ENCODE measurements around the gene VASH2.

The VASH2 gene

DNA sequence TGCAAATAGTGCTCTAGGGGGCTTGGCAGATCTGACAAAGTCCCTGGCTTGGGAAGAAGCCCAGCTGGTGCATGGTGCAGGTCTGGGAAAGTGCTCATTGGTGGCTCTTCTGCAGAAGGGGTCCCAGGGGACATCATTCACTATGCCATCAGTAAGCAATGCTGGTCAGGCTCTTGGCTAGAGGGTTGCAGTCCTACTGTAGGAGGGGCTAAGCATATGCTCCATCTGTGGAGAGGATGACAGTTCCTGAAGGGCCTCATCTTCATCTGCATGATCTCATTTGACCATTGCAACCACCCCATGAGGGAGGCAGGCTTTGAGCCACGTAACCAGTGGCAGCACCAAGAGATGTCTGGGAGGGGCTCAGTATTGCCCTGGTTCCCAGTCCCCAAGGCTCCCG is 31.5 kb upstream of the VASH2 start:
- H3K4me3 ChIP-seq (ENCODE audit: low read length), result no peak overlapping the region
- TF ChIP-seq ZNF274 (IDR thresholded peaks at IDR 0.05; ENCODE audit: low read depth, low read length), result no peak

DNA sequence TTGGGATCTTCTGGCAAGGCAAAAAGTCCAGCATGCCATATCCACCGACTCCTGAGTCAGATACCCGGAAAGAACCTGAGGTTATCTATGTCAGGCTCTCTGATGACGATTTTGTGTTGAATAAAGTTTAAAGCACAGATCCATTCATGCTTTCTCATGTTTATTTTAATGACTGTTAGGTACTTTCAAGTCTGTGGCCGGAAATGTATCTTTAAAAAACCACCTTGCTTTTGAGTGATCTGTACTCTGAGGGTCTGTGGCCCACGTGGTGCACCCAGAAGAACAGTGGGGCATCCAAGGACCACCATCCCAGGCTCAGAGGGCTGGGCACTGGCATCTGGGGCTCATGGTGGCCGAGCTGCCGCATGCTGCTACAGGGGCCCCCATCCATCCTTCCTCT is 30.1 kb upstream of the VASH2 start:
- TF ChIP-seq ZNF274 (IDR thresholded peaks at IDR 0.05; ENCODE audit: low read depth, low read length), result no peak
- H3K4me3 ChIP-seq (ENCODE audit: low read length), result no peak overlapping the region

DNA sequence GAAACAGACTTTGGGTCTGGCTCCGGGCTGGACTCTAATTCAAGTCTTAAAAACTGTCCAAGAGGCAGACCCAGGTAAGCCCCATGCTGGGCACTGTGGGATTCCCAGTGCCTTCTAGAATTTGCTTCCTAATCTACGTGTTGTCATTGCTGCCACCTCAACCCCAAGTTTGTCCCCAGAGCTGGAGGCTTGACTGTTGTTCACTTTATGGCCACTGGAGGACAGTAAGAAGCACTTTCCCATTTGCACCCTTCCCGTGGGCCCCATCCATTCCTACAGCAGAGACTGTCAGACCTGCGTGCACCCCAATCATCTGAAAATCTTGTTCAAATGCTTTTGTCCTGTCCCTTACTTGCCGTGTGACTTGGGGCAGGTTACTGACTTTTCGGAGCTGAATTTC is 29.4 kb upstream of the VASH2 start:
- H3K4me3 ChIP-seq (ENCODE audit: low read length), result no peak overlapping the region
- TF ChIP-seq ZNF274 (IDR thresholded peaks at IDR 0.05; ENCODE audit: low read depth, low read length), result no peak

DNA sequence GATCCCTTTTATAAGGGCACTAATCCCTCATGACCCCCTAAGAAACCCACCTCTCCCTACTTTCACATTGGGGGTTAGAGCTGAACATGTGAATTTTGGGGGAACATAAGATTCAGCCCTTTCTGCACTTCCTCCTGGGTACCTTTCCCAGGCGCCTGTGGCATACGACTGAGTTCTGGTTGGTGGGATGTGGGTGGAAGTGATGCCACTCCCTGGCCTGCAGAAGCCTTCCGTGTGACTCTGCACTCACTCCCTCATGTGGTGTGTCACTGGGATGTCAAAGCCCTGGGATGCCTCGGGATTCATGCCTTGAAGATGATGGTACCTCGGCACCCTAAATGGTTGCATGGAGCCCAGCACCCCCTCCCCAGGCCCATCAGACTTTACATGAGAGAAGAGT is 28.3 kb upstream of the VASH2 start:
- TF ChIP-seq ZNF274 (IDR thresholded peaks at IDR 0.05; ENCODE audit: low read depth, low read length), result no peak
- H3K4me3 ChIP-seq (ENCODE audit: low read length), result no peak overlapping the region

DNA sequence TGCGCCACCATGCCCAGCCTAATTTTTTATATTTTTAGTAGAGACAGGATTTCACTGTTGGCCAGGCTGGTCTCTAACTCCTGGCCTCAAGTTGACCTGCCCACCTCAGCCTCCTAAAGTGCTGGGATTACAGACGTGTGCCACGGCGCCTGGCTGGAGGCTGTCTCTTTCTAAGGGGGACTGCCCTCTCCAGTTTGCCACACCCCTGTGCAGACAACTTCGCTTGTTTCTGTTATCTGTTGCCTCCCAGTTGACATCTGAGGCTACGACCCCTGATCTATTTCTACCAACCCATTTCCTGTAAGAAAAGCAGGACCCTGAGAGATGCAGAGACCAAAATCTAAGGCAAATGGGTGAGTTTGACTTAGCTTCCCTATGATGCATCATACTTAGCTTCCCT is 24.0 kb upstream of the VASH2 start:
- no peak for TF ChIP-seq ZNF274 (IDR thresholded peaks at IDR 0.05; ENCODE audit: low read depth, low read length)
- no peak overlapping the region for H3K4me3 ChIP-seq (ENCODE audit: low read length)

DNA sequence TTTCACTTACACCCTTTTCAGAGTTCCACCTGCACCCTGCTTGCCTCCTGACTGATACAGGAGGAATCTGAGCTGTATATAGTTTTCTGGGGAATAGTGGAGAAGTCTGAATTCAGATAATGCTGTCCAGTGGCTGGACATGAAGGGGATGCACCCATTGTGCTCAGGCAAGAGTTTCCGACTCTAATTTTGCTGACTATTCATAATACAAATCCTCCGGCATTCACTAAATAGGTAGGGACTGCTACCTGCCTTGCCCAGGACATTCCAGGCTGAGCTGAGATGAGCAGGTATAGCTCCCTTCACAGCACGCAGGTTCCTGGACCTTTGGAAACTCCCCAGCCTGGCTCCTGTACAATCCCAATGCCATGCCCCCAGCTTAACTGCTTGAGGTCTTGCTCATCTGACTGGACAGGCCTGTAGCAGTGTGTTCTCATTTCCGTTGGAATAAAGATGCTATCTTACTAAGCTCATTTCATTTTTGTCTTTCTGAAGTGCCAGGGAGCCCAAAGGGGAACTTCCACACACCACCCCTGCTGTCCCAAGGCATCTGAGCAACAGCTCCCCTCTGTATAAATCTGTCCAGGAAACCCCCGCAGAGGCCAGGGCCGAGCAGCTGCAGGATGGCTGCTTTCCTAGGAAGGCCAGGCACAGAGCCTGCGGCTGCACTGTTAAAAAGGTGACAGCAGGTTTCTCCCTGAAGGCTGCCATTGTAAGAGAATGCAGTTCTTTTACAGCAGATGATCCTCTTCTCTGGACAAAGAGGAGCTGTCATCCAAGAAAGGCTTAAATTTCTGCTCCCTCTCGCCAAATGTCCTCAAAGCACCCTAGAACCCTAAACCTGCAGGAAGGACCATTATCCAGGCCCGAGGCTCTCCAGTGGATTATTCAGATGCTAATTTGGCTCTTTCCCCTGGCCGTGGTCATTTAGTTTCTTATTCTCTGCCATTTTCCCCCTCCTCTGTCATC is 21.7 kb upstream of the VASH2 start:
- no peak for TF ChIP-seq ZNF274 (IDR thresholded peaks at IDR 0.05; ENCODE audit: low read depth, low read length)
- H3K4me3 ChIP-seq (ENCODE audit: low read length), result no peak overlapping the region

DNA sequence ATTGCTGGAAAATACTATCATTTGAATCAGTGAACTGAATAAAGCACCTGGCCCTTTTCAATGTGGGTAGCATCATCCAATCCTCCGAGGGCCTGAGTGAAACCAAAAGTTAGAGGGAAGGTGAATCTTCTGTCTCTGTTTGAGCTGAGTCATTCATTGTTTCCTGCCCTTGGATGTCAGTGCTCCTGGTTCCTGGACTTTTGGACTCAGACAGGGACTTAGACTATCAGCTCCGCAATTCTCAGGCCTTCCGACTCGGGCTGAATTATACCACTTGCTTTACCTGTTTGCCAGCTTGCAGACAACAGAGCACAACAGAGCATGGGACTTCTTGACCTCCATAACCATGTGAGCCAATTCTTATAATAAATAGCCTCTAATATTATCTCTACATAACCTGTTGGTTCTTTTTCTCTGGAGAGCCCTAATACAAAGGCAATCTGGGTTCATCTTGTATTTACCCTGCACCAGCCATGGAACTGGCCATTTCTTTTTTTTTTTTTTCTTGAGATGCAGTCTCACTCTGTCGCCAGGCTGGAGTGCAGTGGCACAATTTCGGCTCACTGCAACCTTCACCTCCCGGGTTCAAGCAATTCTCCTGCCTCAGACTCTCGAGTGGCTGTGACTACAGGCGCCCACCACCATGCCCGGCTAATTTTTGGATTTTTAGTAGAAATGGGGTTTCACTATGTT is 19.2 kb upstream of the VASH2 start:
- no peak overlapping the region for H3K4me3 ChIP-seq (ENCODE audit: low read length)
- TF ChIP-seq ZNF274 (IDR thresholded peaks at IDR 0.05; ENCODE audit: low read depth, low read length), result no peak

DNA sequence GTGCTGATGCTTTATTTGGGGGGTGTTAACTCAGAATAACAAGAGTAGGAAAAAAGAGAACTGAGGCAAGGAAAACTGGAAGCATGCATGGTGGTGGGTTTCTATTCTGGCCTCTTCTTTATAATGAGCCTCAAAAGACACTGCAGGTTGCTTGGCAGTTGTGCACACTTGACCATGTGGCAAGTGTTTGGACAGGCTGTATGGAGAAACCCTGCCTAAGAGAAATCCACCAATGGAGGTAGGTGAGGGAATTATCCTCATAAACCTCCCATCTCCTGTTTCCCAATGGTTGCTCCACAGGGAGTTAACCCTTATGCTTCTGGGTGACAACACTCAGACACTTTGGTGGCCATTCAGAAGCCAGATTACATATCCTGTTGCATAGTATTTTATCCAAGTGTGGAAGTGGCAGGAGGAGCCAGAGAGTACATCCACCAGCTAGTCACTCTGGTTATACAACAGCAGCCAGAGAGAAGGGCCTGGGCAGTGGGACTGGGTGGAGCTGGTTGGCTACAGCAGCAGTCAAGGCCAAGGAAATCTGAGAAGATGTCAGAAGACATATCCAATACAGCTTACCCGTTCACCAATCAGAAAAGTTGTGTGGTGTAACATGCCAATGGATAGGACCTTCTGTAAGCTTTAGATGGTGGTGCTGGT is 16.4 kb upstream of the VASH2 start:
- no peak overlapping the region for H3K4me3 ChIP-seq (ENCODE audit: low read length)
- no peak for TF ChIP-seq ZNF274 (IDR thresholded peaks at IDR 0.05; ENCODE audit: low read depth, low read length)

DNA sequence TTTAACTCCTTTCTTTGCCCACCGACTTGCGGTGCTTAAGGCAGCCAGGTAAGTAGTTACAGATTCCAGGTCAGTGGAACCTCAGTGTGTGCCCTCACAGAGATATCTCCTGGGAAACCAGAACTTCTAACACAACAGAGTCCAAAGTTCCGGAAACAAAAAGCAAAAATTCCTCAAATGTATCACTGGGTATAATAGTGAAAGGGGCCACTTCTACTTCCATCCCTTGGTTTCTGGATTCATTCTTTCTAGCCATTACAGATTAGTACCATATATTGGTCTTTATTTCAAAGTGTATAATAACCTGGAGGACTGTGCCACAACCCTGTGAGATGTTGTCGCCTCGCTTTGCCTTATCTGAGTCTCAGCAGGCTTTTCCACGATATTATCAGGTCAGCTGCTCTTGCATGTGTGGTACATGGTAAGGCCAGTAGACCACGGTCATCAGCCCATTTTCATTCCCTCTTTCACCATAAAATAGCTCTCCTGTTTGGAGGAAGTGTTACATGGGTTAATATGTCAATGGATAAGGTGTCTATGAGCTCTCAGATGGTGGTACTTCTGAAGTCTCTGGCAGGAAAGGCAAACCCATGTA is 14.9 kb upstream of the VASH2 start:
- no peak for TF ChIP-seq ZNF274 (IDR thresholded peaks at IDR 0.05; ENCODE audit: low read depth, low read length)
- H3K4me3 ChIP-seq (ENCODE audit: low read length), result no peak overlapping the region

DNA sequence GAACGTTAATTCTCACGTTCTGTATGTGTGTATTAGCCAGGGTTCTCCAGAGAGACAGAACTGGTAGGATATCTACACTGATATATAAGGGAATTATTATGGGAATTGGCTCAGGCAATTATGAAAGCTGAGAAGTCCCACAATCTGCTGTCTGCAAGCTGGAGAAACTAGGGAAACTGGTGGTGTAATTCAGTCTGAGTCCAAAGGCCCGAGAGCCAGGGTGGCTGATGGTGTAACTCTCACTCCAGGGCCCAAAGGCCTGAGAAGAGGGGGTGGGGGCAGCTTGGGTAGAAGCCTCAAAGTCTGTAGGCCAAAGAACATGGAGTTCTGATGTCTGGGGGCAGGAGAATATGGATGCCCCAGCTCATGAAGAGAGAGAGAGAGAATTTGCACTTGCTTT is 13.3 kb upstream of the VASH2 start:
- no peak for TF ChIP-seq ZNF274 (IDR thresholded peaks at IDR 0.05; ENCODE audit: low read depth, low read length)
- H3K4me3 ChIP-seq (ENCODE audit: low read length), result no peak overlapping the region

DNA sequence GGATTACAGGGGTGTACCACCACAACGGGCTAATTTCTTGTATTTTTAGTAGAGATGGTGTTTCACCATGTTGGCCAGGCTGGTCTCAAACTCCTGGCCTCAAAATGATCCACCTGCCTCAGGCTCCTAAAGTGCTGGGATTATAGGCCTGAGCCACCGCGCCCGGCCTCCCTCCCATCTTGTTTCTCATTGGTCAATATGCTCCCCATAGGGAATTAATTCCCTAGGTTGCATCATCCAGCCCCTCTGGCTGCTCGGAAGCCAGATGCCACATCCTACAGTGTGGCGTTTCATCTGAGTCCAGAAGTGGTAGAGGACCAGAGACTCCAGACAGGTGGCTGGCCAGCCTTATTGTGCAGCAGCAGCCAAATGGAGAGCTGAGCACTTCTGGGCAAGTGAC is 11.5 kb upstream of the VASH2 start:
- no peak for TF ChIP-seq ZNF274 (IDR thresholded peaks at IDR 0.05; ENCODE audit: low read depth, low read length)
- H3K4me3 ChIP-seq (ENCODE audit: low read length), result no peak overlapping the region

DNA sequence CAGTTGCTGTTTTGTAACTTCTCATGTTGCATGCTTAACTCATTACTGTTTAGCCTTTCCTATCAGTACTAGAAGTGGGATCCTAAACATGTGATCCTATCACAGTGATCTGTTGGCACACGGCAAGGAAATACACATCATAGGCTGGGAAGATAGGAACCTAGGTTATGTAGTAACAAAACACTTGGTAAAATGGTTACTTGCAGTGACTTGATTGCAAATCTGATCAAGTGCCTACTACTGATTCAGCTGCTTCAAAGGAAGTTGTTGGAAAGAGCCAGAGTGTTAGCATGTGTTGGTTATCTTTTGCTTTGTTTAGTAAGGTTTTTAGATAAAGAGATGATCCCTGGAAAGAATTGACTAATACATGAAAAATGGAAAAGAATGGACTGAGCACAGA is 8.9 kb upstream of the VASH2 start:
- TF ChIP-seq ZNF274 (IDR thresholded peaks at IDR 0.05; ENCODE audit: low read depth, low read length), result no peak
- H3K4me3 ChIP-seq (ENCODE audit: low read length), result no peak overlapping the region

DNA sequence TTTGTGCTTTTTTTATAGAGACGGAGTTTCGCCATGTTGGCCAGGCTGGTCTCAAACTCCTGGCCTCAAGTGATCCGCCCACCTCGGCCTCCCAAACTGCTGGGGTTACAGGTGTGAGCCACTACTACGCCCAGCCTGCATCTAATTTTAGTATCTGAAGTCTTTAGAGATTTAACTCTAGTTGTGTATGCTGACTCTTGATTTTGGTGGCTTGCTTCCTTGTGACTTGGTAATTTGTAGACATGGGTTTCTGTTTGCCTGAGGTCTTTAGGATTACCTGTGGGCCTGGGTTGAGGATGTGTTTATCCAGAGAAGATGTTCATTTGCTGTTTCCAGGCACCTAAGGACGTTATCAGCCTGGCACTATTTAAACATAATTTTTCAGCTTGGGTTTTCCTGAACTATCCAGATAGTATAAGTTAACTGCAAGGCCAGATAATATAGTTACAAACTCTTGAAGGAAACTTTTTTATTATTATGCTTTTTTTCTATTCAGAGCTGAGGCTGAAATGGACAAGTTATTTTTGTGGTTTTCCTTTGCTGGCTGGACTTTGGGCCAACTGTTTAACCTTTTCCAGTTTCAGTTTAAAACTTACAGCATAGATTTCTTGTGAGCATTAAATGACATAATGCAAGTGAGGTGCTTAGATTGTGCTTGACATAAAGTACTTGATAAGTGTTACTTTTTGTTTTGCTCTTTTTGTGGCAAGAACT is 7.5 kb upstream of the VASH2 start:
- H3K4me3 ChIP-seq (ENCODE audit: low read length), result no peak overlapping the region
- no peak for TF ChIP-seq ZNF274 (IDR thresholded peaks at IDR 0.05; ENCODE audit: low read depth, low read length)

DNA sequence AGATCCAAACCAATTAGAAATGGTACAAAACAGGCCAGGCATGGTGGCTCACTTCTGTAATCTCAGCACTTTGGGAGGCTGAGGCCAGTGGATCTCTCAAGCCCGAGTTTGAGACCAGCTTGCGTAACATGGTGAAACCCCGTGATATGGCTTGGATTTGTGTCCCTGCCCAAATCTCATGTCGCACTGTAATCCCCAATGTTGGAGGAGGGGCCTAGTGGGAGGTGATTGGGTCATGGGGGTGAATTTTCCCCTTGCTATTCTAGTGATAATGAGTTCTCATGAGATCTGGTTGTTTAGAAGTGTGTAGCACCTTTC is 7.0 kb upstream of the VASH2 start:
- TF ChIP-seq ZNF274 (IDR thresholded peaks at IDR 0.05; ENCODE audit: low read depth, low read length), result no peak
- H3K4me3 ChIP-seq (ENCODE audit: low read length), result no peak overlapping the region

All from GM08714 (cell line).